HEK293T (cell line): ENCODE measurements around the gene DOK3.

Experiments used
- BHLHE40 ChIP-seq: fragments of 450-650 bp; IDR thresholded peaks from 2 replicates; pipeline ENCODE4 v1.6.1; 2016; ENCODE audit warnings: mild to moderate bottlenecking, moderate library complexity, borderline replicate concordance
- ZNF384 ChIP-seq: fragments of 450-650 bp; IDR thresholded peaks from 2 replicates; pipeline ENCODE4 v1.6.1; 2016

DNA sequence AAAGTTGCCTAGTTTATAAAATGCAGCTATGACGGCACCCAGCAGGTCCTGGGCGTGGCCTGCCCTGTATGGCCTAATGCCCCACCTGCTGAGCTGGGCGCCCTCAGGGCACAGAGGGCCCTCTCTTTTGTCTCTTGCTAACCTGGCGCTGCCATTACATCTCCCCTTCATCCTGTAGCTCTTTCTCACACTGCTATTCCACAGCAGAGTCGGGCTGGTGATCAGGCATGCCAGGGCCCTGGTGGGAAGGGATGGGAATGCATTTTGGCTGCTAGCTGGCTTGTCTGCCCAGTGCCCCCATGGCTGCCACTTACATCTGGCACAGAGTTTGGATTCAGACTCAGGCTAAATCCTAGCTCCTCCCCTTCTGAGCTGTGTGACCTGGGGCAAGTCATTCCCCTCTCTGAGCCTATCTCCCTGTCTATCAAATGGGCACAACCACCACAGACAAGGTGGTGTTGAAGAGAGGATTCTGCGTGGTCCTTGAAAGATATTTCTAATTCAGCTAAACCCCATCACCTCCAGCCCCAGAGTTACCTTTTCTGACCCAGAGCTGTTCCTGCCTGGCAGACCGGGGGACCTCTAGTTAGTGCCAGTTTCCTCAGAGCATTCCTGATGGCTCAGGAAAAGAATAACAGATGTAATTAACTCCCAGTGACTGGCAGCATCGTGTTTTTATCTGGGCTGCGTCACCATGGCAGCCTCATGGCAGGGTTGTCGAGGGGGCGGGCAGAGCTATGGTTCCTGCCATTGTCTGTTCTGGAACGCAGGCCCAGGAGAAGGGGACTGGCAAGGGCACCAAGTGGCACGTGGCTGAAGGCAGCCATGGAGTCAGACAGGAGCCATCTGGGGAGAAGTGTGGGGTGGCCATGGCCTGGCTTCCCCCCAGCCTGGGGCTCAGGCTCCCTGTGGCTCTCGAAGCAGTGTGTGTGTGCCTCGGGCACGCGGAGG lies 56.7 kb downstream of the DOK3 start:
- no peak for TF ChIP-seq BHLHE40
- no peak for TF ChIP-seq ZNF384
